GM21390 (cell line): ENCODE results near the gene POLN.
"Not testable (repeated sequence)": the region's sequence is repeated elsewhere in the genome, so short reads cannot be mapped to it uniquely, and the experiment has no call there.

Source experiments
- ATAC-seq: cut with Tn5 transposase; IDR thresholded peaks from one replicate; pipeline ENCODE4 v1.9.1; 2021; ENCODE audit not compliant: unreplicated experiment

POLN gene

DNA sequence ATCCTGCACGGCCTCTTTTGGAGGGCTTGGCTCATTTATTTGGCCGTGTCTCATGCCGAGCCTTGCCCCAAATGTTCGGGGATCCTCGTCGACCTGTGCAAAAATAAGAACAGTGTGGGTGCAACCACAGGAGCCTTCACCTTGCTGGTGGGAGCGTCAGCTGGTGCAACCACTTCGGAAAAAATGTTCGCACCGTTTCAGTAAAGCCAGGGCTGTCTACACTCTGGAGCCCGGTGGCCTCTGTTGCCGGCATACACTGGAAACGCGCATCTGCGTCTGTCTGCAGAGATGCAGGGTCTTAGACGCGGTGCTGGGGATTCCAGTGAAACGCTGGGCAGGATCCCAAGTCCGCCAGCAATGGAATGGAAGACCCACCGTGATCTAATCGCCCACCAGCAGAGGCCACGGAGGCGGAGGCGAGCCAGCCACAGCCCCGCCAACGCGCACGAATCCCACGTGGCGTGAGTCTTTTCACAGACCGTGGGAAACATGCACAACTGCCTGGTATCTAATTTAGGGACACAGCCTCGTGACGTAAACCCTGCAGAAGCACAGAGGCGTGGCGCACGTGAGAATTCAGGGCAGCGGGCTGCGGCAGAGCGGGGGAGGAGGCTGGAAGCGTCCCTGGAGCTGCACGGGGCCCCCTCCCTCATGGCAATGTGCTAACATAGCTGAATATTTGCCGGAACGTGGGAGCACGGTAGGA, 33.8 kb upstream of the POLN start:
- ATAC-seq = no peak

DNA sequence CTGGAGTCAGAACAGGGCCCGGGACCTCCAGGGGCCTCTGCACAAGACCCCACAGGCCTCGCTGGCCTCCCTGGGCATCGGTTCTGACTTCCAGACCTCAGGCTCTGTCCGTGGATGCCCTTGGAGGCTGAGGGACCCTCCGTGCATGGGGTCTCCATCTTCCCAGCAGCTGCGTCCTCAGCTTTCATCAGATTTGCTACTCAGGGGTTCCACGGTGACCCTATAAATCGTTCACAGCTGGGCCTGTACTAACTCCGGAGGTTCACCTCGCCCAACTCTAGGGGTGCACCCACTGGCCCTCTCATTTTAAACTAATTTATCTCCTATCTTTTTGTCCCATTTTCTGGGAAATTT, 33.1 kb upstream of the POLN start:
- ATAC-seq = not testable (repeated sequence)

DNA sequence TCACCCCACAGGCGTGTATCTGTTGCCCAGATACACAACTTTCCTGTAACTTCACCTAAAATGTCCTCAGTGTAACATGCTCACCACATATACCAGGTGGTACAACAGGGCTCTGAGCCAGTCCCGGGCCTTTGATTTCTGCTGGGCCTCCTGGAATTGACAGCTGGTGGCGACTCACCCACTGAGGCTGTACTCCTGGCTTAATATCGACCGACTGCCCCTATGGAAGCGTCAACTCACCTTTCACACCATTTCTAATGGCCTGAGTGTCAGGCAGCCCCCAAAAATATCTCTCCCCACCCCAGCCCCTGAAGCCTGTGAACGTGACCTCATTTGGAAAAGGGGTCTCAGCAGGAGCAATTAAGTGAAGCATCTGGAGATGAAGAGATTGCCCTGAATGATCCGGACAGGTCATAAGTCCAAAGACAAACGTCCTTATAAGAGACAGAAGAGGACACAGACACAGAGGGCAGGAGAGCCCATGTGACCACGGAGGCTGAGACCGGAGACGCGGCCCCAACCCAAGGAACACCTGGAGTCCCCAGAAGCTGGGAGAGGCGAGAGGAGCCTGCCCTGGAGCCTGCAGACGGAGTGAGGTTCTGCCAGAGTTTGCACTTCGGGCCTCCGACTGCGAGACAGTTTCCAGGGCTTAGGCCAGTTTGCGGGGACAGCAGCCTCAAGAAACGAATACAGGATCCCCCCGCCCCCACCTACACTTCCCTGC, 32.6 kb upstream of the POLN start:
- no peak for ATAC-seq

DNA sequence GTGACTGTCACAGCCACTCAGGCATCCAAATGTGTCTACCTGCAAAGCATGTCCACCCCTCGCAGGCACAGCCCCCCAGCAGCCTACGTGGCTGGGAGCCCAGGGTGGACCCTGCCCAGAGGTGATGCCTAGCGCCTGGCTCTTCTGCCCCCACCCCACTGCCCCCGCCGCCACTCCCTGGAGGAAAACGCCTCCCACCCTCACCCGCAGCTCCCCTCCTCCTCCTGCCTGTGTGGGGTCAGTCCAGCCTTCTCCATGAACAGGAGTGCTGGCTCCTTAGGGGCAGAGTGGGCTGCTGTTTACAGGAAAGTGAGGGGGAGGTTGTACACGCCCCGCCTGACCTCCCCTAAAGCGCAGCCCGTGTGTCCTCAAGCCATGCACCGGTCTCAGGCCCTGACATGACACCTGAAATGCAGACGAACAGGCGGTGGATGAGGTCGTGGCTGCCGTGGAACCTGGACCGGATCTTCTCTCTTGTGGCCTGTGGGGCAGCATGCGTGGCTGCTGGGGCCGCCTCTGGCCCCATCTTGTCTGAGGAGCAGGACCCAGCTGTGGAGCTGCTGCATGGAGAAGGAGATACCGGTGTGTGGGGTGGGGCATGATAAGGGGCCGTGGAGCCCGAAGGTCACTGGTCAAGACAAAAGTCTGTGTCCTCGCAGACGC, 31.9 kb upstream of the POLN start:
- ATAC-seq = no peak

DNA sequence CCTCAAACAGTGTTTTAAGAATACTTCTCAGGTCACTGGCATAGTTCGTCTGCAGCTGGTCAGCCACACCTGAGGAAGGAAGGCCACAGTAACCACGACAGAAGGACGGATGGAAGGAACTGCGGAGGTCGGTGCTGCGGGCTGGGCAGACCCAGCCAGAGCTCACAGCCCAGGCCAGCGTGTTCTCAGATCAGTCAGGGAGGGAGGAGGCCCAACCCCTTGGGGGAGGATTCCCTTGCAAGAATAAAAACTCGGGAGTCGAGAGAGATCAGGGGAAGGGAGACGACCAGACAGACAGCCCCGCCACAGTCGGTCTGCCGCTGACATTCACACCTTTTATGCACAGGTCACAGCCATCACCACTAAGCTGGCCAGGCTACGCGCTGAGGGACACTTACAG, 31.3 kb upstream of the POLN start:
- ATAC-seq = no peak

DNA sequence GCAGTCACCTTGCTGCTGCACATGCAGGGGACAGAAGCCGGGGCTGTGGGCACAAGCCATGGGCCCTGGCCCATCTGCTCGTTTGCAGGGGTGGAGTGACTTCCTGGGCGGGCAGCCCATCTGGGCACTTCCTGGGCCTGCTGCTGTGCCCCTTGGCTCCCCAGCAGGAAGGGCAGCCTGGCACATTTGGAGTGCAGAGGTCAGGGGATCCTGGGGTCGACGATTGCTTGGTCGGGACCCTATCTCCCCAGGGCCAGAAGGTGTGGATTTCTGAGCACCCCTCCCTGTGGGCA, 30.9 kb upstream of the POLN start:
- no peak for ATAC-seq

DNA sequence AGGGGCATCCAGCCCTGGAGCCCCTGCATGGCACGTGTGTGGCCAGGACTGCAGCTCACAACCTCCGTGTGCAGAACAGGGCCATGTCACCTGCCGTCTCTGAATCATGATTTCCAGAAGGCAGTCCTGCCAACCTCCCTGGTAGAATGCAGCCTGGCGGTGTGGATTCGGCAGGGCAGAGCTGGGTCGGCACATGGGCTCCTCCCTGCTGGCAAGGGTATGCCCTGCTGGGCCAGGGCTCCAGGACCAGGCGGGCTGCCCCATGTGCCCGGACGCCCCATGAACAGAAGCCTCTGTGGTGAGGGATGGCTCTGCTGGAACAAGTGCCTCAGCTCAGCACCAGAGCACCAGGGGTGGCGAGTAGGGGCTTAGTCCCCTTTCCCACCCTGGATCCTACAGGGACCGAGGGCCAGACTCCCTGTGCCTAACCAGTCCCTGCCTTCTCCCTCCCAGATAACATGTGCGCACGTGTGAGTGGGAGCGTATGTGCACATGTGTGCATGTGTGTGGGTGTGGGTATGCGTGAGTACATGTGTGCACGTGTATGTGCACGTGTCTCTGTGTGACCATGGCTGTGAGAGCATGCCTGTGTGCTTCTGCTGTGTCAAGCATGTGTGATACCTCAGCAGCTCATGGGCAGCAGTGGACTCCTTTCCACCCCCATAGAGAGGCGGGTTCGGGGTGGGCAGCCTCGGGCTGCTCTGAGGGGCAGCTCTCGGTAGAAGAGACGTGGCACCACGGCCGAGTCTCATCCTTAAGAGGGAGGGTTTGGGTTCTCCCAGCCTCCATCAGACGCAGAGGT, 30.3 kb upstream of the POLN start:
- no peak for ATAC-seq

DNA sequence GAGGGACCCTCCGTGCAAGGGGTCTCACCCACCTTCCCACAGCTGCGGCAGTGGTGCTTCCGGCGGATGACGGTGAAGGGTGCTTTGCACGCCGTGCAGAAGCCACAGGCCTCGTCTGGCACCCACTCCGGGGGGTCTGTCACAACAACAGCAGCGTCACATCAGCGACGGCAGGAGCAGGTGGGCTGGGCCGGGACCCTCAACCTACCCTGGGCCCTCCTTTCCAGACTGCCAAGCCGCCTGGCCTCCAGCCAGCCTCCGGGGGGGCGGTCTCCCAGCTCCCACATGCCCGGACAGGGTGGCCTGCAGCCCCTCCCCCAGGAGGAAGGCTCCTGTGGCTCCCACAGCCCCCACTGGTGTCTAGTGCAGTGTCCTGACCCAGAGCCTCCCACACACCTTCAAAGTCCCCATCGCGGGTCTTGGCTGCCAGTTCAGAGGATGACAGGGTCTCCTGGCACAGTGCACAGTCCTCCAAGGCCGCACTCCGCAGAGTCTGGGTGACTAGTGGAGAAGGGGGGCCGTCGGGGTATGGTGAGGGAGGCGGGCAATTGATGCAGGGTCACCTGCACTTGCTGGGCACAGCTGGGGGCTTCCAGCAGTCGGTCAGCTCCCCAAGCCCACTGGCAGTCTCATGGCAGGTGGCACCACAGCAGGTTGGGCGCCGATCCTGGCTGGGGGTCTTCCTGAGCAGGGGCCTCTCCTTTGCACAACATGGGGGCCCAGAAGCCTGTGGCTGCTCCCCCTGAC, 29.5 kb upstream of the POLN start:
- no peak for ATAC-seq

DNA sequence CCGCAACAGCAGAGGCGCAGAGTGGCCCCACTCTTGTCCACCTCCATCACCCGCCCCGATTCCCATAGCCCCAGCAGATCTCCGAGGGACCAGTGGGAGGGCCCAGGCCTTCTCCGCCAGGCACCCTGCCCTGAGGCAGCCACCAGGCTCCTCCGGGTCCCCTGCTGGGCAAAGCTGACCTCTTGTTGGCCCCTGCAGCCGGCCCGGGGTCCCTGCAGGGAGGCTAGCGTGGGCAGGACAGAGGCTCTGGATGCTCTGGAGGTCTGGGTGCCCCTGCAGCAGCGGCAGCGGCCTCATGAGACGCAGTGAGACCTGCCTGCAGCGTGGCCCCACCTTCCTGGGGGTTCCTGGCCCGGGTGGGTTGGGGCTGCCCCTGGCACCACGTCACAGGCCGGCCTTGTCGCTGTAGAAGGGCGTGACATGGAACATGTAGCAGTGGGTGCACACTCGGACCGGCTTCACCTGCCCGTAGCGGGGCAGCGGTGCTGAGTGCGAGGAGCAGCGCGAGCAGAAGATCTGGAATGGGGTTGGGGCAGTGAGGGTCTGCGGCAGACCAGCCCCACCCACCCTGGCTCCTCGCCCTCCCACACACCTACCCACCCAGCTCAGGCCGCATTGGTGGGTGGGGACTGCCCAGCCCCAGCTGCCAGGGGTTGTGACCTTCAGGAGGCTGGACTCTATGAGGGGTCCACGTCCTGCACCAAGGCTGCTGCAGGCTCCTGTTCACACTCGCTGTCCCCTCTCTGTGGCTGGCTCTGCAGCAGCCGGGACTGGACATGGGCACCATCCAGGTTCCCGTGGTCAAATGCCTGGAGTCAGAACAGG, 28.6 kb upstream of the POLN start:
- no peak for ATAC-seq

DNA sequence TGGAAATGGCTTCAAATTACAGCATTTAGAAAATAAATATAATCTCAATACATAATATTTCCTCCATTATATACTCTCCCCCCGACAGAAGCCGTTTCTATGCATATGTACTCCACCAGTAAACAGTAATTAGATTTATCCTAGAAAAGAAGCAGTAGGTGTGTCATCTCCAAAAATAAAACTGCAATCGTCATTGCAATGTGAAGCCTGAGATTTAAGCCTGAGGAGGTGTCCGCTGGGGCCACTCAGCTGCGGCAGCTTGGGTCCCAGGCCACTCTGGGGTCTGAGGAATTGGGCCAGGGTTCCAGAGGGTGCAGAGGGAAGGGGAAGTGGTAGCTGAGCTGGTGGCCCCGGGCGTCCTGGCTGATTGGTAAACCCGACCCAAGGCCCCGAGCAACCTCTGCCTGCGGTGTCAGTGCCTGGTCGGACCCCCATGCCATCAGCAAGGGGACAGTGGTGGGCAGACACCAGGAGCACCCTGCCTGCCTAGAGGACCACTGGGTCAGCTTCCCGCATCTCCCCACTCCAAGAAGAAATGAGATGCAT, 27.8 kb upstream of the POLN start:
- no peak for ATAC-seq

DNA sequence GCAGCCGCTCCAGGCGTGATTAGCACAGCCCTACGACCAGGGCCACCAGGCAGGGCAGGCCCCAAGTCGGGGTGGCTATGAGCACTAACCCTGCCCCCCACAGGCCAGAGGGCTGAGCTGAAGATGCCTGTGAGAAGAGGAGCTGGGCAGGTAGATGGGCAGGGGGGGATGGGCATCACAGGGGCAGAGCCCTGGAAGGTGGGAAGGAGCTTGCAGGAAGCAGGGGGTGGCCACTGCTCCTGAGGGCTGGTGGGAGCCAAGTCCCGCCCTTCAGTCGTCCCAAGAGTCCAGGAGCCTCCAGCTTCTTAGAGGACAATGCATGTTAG, 27.2 kb upstream of the POLN start:
- no peak for ATAC-seq

DNA sequence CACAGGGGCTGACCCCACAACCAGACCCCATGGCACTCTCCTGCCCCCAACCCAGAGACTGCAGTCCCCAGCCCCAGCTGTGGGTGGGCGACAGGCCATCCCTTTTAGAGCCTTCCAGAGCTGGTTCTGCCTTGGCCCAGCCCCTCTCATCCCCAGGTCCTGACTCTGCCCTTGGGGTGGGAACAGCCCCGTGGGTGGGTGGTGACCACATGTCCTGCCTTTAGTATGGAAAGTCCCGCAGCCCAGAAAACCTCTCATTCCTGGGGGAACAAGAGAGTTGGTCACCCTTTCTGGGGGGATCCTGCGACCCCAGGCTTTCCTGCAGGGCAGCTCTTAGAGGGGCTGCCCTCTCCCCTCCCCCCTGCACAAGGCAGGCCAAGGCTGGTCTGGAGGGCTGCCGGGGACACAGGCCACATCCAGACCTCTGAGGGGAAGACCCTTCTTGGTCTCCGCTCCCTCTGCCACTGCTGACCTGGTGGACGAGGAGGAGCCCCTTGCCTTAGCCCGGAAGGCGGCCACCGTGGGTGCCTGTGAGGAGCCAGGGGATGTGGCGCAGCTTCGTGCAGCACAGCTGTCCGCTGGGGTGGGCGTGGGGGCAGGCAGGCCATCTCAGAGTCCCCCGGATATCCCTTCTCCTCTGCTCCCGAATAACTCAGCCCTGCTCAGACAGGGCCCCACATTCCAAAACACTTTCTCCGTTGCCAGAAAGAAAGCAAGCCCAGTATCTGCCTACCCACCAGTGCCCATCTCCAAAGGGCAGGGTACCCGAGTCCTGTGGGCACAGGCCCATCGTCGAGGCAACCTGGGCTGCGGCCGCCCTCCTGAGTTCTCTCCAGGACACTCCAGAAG, 26.7 kb upstream of the POLN start:
- no peak for ATAC-seq

DNA sequence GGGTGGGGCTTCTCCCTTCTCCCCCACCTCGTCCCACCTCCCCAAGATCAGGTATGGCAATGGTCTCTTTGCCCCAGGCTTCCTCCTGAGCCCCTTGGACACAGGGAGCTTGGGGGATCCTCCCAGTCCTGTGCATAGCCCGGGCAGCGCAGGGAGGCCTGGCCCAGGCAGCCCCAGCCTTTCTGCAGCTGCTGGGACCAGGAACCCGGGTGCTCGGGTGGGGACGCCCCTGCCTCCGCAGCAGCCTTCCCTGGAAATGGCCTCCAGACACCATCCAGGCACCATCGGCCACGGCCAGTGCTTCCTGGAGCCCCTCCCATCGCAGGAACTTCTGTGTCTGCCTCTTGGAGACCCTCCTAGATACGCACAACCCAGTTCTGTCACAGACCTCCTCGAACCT, 25.9 kb upstream of the POLN start:
- no peak for ATAC-seq

DNA sequence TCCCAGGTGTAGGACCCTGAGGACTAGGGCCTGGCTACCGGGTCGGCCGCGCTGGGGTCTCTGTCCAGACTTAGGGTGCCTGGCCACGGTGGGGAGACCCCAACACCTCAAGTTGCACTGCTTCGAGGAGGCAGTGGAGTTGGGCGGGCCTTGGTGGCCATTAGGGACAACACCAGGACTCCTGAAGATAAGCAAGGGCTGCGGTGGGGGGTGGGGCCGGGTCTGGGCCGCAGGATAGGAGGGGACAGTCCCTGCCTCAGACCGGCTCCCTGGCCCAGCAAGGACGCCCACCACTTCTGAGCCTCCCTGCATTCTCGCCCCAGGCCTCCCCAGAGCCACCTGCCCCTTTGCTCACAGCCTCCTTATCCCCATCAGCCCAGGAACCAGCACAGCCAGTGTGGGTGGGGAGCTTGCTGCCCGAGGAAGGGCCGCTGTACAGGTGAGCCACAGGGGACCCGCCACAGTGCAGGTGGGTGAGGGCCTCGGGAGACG, 25.4 kb upstream of the POLN start:
- ATAC-seq = no peak

DNA sequence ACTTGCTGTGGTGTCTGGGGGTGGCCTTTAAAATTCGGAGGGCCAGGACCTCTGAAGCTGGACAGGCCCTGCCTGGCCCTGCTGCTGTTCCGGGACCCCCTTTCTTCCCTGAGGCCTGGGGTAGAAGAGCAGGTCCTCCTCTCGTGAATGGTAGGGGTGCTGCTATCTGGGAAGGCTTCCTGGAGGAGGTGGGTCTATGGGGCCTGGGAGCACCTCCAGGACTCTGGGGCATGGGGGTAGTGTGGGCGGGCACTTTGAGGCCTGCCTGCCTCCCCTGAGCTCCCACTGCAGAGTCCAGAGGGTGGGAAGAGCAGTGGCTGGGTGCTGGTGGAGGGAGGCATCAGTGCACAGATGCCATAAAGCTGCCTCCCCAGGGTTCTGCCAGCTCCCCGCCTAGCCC, 24.9 kb upstream of the POLN start:
- ATAC-seq = no peak

DNA sequence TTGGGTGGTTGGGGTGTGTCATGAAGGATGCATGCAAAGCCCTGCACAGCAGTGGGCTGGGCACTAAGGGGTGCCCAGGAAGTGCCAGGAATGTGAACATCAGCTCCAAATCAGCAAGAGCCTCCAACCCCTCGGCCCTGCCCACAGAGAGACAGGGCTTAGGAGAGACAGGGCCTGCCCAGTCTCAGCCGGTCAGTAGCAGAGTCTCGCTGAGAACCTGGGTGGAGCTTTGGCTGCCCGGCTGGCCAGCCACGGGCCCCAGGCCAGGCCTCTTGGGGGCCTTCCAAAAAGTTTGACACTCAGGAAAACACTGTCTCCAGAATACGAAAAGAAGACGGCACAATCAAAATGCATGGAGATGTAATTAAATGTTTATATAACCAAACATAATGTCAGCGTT, 24.3 kb upstream of the POLN start:
- no peak for ATAC-seq

DNA sequence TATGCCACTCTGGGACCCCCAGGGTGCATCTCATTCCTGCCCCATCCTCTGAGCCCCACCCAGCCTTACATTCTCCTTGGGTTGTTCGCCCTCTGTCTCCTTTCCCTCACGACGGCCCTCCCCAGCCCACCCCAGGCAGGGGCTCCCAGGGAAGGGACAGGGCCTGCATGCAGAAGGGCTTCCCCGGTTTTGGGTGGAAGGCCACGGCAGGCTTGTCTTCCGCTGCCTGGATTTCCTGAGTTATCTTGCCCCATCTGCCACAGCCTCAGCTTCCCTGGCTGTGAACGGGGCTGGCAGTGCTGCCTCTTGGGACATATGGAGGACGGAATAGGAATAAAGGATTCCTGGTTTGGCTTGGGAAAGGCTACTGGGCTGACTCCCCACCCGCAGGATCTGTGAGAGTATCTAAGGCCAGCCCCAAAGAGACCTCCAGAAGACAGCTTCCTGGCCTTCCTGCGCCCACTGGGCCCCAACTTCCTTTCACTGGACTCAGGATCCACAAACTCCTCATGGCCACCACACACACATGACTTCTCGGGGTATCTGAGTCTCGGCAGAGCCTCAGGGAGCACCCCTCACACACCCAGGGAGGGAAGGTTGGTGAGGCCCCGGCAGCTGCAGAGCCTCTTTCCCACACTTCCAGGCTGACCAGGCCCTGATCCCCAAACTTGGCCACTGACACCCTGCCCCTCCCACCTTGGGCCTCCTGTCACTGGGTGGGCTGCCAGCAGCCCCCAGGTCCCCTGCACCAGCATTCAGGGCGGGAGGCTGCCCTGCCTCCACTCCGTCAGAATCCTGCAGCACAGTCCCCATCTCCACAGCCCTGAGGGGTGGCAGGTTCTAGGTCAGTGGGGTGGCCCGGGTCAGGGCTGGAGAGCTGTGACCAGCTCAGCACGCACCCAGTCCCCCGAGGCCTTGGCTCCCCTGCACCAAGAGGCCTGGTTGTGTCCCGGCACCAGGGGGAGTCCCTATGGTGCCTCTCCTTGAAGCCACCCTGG, 23.5 kb upstream of the POLN start:
- no peak for ATAC-seq
